Hepatic stellate cell (primary cell): Measurements from ENCODE around the gene MSMP.

Source experiments
- DNase-seq: peaks from one replicate; pipeline ENCODE4 v3.0.0; 2011; ENCODE audit warnings: low spot score

Gene MSMP

GRCh38 chr9:35718721-35719511 is 35.2 kb downstream of the MSMP start:
- no peak for DNase-seq

GRCh38 chr9:35717132-35717870 is 36.8 kb downstream of the MSMP start:
- no peak for DNase-seq

GRCh38 chr9:35716230-35716629 is 37.8 kb downstream of the MSMP start:
- DNase-seq, result no peak

GRCh38 chr9:35714579-35715252 is 39.4 kb downstream of the MSMP start:
- DNase-seq, result no peak

- no peak for DNase-seq
These were observed 40.0 kb downstream of the MSMP start for GRCh38 chr9:35714123-35714522.

GRCh38 chr9:35713578-35713977 is 40.5 kb downstream of the MSMP start:
- DNase-seq, result no peak

- DNase-seq, result no peak
These were observed 41.2 kb downstream of the MSMP start for GRCh38 chr9:35712762-35713400.

- DNase-seq, result no peak
These were observed 42.3 kb downstream of the MSMP start for GRCh38 chr9:35711501-35712428.

- no peak for DNase-seq
These were observed 43.1 kb downstream of the MSMP start for GRCh38 chr9:35710818-35711500.

GRCh38 chr9:35708146-35708545 is 45.9 kb downstream of the MSMP start:
- DNase-seq, result no peak

GRCh38 chr9:35706951-35707350 is 47.1 kb downstream of the MSMP start:
- no peak for DNase-seq

GRCh38 chr9:35705836-35706430 is 48.1 kb downstream of the MSMP start:
- no peak for DNase-seq

- no peak for DNase-seq
These were observed 48.7 kb downstream of the MSMP start for GRCh38 chr9:35705372-35705771.

GRCh38 chr9:35703906-35704672 is 50.0 kb downstream of the MSMP start:
- no peak for DNase-seq
